Measurements from ENCODE around the gene BCL2. TPM values are rescaled to one million over a fixed set of nuclear protein-coding genes. Genes with fewer than 3 reads are reported as not detected.

The BCL2 gene
- polyA plus RNA-seq, 1 experiment = 0.35 TPM

- Histone ChIP-seq H3K27ac (ENCODE audit: low read depth, low read length) (no peak overlapping the region), H3K27me3 (ENCODE audit: control insufficient read depth, insufficient read depth, low read length) (peaks cover 3% of the 10 kb centered on the region), H3K9me3 (ENCODE audit: control insufficient read depth, insufficient read depth, low read length) (no peaks in the 10 kb centered on the region), H3K4me3 (ENCODE audit: low read depth, low read length) (no peak overlapping the region)
- DNase-seq (ENCODE audit: low read depth, low spot score) = no peak
- no peak for TF ChIP-seq CTCF (IDR thresholded peaks at IDR 0.05; ENCODE audit: low read depth, low read length)
- POLR2A ChIA-PET = no interaction called here
- CTCF ChIA-PET = no interaction called here
Observed at GRCh38 chr18:63187791-63188460, 131.6 kb downstream of the BCL2 start.

- CTCF ChIA-PET = no interaction called here
- Histone ChIP-seq H3K27ac (ENCODE audit: low read depth, low read length) (no peak overlapping the region), H3K9me3 (ENCODE audit: control insufficient read depth, insufficient read depth, low read length) (no peaks in the 10 kb centered on the region), H3K27me3 (ENCODE audit: control insufficient read depth, insufficient read depth, low read length) (peaks cover 3% of the 10 kb centered on the region), H3K4me3 (ENCODE audit: low read depth, low read length) (no peak overlapping the region)
- POLR2A ChIA-PET = no interaction called here
- no peak for TF ChIP-seq CTCF (IDR thresholded peaks at IDR 0.05; ENCODE audit: low read depth, low read length)
- DNase-seq (ENCODE audit: low read depth, low spot score) = no peak
Observed at GRCh38 chr18:63187223-63187574, 132.4 kb downstream of the BCL2 start.

- no peak for TF ChIP-seq CTCF (IDR thresholded peaks at IDR 0.05; ENCODE audit: low read depth, low read length)
- CTCF ChIA-PET = no interaction called here
Observed at GRCh38 chr18:63186520-63187222, 132.9 kb downstream of the BCL2 start.

GRCh38 chr18:63185984-63186383 is 133.6 kb downstream of the BCL2 start:
- Histone ChIP-seq H3K27me3 (ENCODE audit: control insufficient read depth, insufficient read depth, low read length) (peaks cover 8% of the 10 kb centered on the region), H3K27ac (ENCODE audit: low read depth, low read length) (no peak overlapping the region), H3K9me3 (ENCODE audit: control insufficient read depth, insufficient read depth, low read length) (no peaks in the 10 kb centered on the region), H3K4me3 (ENCODE audit: low read depth, low read length) (no peak overlapping the region)
- TF ChIP-seq CTCF (IDR thresholded peaks at IDR 0.05; ENCODE audit: low read depth, low read length) = no peak
- ChIA-PET POLR2A (no interaction called here), CTCF (no interaction called here)
- DNase-seq (ENCODE audit: low read depth, low spot score) = no peak

More at GRCh38 chr18:63186520-63187222, 132.9 kb downstream of the BCL2 start:
- Histone ChIP-seq H3K27me3 (ENCODE audit: control insufficient read depth, insufficient read depth, low read length) (peaks cover 3% of the 10 kb centered on the region), H3K4me3 (ENCODE audit: low read depth, low read length) (no peak overlapping the region), H3K27ac (ENCODE audit: low read depth, low read length) (no peak overlapping the region), H3K9me3 (ENCODE audit: control insufficient read depth, insufficient read depth, low read length) (no peaks in the 10 kb centered on the region)
- POLR2A ChIA-PET = no interaction called here
- no peak for DNase-seq (ENCODE audit: low read depth, low spot score)

GRCh38 chr18:63183952-63184770 is 135.4 kb downstream of the BCL2 start:
- ChIA-PET CTCF (no interaction called here), POLR2A (no interaction called here)
- H3K4me3 ChIP-seq (ENCODE audit: low read depth, low read length) = no peak overlapping the region
- peaks cover 18% of the 10 kb centered on the region for H3K27me3 ChIP-seq (ENCODE audit: control insufficient read depth, insufficient read depth, low read length)
- no peak for TF ChIP-seq CTCF (IDR thresholded peaks at IDR 0.05; ENCODE audit: low read depth, low read length)
- no peak overlapping the region for H3K27ac ChIP-seq (ENCODE audit: low read depth, low read length)
- no peaks in the 10 kb centered on the region for H3K9me3 ChIP-seq (ENCODE audit: control insufficient read depth, insufficient read depth, low read length)
- no peak for DNase-seq (ENCODE audit: low read depth, low spot score)

Data from AG04450 (cell line).